PC-3 (cell line): ENCODE data around the gene PPM1L.

ENCODE experiments used
- CTCF ChIP-seq: fragments of 300-600 bp; sonication (generic); conservative IDR thresholded peaks from 2 replicates; pipeline ENCODE4 v1.5.1; 2017; ENCODE audit warnings: antibody characterized with exemption, low read depth, mild to moderate bottlenecking, low read length
- EZH2 ChIP-seq: fragments of 300-600 bp; sonication (generic); IDR thresholded peaks from one replicate; pipeline ENCODE4 v1.6.1; 2017; ENCODE audit warnings: antibody characterized with exemption, mild to moderate bottlenecking, low read length; ENCODE audit not compliant: unreplicated experiment

GRCh38 chr3:160963949-160964348 lies 207.9 kb downstream of the PPM1L start:
- TF ChIP-seq CTCF (no peak), EZH2 (no peak)
